Karpas-422 (cell line): ENCODE measurements around the gene KANSL3. TPM values are rescaled to one million over a fixed set of nuclear protein-coding genes. Genes with fewer than 3 reads are reported as not detected.
"Not testable (repeated sequence)": the region's sequence is repeated elsewhere in the genome, so short reads cannot be mapped to it uniquely, and the experiment has no call there.

ENCODE experiments used
- DNase-seq: peaks from one replicate; pipeline ENCODE4 v3.0.0-alpha.2; 2015
- H2AFZ ChIP-seq: fragments of 200-600 bp; sonication (generic); 2 replicates; pipeline ENCODE4 v1.6.1; 2014; ENCODE audit warnings: antibody characterized with exemption, low read length, mixed read lengths
- H3K27ac ChIP-seq: fragments of 200-600 bp; sonication (generic); 2 replicates; pipeline ENCODE4 v1.5.1; 2014; ENCODE audit warnings: mild to moderate bottlenecking, low read length, moderate library complexity
- H3K27me3 ChIP-seq: fragments of 200-600 bp; sonication (generic); 2 replicates; pipeline ENCODE4 v1.6.1; 2014; ENCODE audit warnings: low read length, mixed read lengths
- H3K36me3 ChIP-seq: fragments of 200-600 bp; sonication (generic); 2 replicates; pipeline ENCODE4 v1.6.1; 2014; ENCODE audit warnings: low read length, mixed read lengths; ENCODE audit not compliant: insufficient read depth
- H3K4me1 ChIP-seq: fragments of 200-600 bp; sonication (generic); 2 replicates; pipeline ENCODE4 v1.6.1; 2014; ENCODE audit warnings: mild to moderate bottlenecking, low read length, mixed read lengths
- H3K4me2 ChIP-seq: fragments of 200-600 bp; sonication (generic); 2 replicates; pipeline ENCODE4 v1.6.1; 2014; ENCODE audit warnings: low read length, low read depth, mild to moderate bottlenecking; ENCODE audit not compliant: poor library complexity, severe bottlenecking
- H3K4me3 ChIP-seq: fragments of 200-600 bp; sonication (generic); 2 replicates; pipeline ENCODE4 v1.5.1; 2014; ENCODE audit warnings: mild to moderate bottlenecking, antibody characterized with exemption, low read length, mixed read lengths
- H3K79me2 ChIP-seq: fragments of 200-600 bp; sonication (generic); 2 replicates; pipeline ENCODE4 v1.6.1; 2014; ENCODE audit warnings: mild to moderate bottlenecking, low read length, mixed read lengths
- H3K9ac ChIP-seq: fragments of 200-600 bp; sonication (generic); 2 replicates; pipeline ENCODE4 v1.6.0; 2014; ENCODE audit warnings: low read length
- H3K9me2 ChIP-seq: fragments of 200-600 bp; sonication (generic), shearing (Covaris generic); replicated peaks from 2 replicates; pipeline ENCODE4 v1.6.0; 2014; ENCODE audit warnings: mild to moderate bottlenecking, low read length, moderate library complexity; ENCODE audit not compliant: insufficient read depth
- H3K9me3 ChIP-seq: fragments of 300-700, 200-600 bp; sonication (generic); 2 replicates; pipeline ENCODE4 v1.6.1; 2014; ENCODE audit warnings: low read length, mixed read lengths
- H4K20me1 ChIP-seq: fragments of 200-600 bp; sonication (generic); 2 replicates; pipeline ENCODE4 v1.6.1; 2014; ENCODE audit warnings: mild to moderate bottlenecking, antibody characterized with exemption, low read length, low read depth; ENCODE audit not compliant: insufficient read depth
- total RNA-seq: library from RNA; depleted of rRNA; stranded (reverse); fragments of >200 nt; shearing (Covaris generic); gene quantifications from 2 replicates; pipeline ENCODE4 v1.2.3, GENCODE V29; 2014; ENCODE audit warnings: low replicate concordance

The KANSL3 gene
- total RNA-seq, 1 experiment from 2014 or later, result 40.6 TPM

- Histone ChIP-seq H3K4me3 (no peak overlapping the region), H3K27ac (no peak overlapping the region), H3K9ac (no peak overlapping the region), H3K4me2 (no peak overlapping the region), H3K4me1 (no peaks in the 10 kb centered on the region), H3K27me3 (no peaks in the 10 kb centered on the region), H2AFZ (no peak overlapping the region), H3K9me3 (no peaks in the 10 kb centered on the region), H3K36me3 (no peaks in the 10 kb centered on the region), H3K79me2 (no peaks in the 10 kb centered on the region), H3K9me2 (no peaks in the 10 kb centered on the region), H4K20me1 (no peaks in the 10 kb centered on the region)
- no peak for DNase-seq
These were observed 62.2 kb downstream of the KANSL3 start for GRCh38 chr2:96575785-96576456.

DNA sequence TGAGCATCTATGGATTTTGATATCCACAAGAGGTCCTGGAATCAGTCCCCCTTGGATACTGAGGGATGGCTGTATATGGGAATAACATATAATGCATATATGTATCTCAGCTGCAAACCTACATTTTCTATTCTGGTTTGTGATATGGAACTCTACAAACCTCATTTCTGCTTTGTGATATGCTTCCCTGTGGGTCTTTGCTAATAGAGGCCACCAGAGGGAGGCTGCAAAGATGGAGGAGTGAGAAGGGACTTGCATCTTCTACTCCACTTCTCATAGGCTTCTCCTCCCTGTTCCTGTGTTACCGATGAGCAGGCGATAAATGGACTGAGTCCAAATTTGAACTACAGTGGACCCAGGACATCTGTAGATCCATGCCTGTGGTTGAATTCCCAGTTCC is 63.7 kb downstream of the KANSL3 start:
- H4K20me1 ChIP-seq, result no peaks in the 10 kb centered on the region
- DNase-seq, result no peak
- no peak overlapping the region for H3K9ac ChIP-seq
- no peak overlapping the region for H2AFZ ChIP-seq
- no peaks in the 10 kb centered on the region for H3K9me2 ChIP-seq
- no peak overlapping the region for H3K27ac ChIP-seq
- no peaks in the 10 kb centered on the region for H3K9me3 ChIP-seq
- no peak overlapping the region for H3K4me2 ChIP-seq
- H3K4me1 ChIP-seq, result no peaks in the 10 kb centered on the region
- no peaks in the 10 kb centered on the region for H3K27me3 ChIP-seq
- no peak overlapping the region for H3K4me3 ChIP-seq
- H3K79me2 ChIP-seq, result no peaks in the 10 kb centered on the region
- no peaks in the 10 kb centered on the region for H3K36me3 ChIP-seq

DNA sequence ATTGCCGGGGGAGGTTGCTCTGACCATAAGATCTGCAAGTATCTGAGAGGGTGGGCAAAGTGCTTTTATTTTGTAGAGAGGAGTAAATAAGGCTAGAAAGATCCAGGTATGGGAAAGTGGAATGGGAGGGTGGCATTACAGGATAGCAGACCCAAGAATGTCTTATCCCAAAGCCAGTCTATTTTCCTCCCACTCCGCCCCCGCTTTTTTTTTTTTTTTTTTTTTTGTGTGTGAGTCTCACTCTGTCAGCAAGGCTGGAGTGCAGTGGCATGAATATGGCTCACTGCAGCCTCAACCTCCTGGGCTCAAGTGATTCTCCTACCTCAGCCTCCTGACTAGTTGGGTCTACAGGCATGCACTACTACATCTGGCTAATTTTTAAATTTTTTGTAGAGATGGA is 70.0 kb downstream of the KANSL3 start:
- Histone ChIP-seq H3K79me2 (no peaks in the 10 kb centered on the region), H3K4me2 (no peak overlapping the region), H3K36me3 (no peaks in the 10 kb centered on the region), H3K4me1 (no peaks in the 10 kb centered on the region), H3K9me3 (no peaks in the 10 kb centered on the region), H3K9ac (no peak overlapping the region), H4K20me1 (no peaks in the 10 kb centered on the region), H3K27ac (no peak overlapping the region), H2AFZ (no peak overlapping the region), H3K27me3 (no peaks in the 10 kb centered on the region), H3K9me2 (no peaks in the 10 kb centered on the region), H3K4me3 (no peak overlapping the region)
- DNase-seq, result no peak

- no peak overlapping the region for H3K9ac ChIP-seq
- no peaks in the 10 kb centered on the region for H4K20me1 ChIP-seq
- H3K27ac ChIP-seq, result no peak overlapping the region
- H3K36me3 ChIP-seq, result no peaks in the 10 kb centered on the region
- no peaks in the 10 kb centered on the region for H3K9me2 ChIP-seq
- H3K79me2 ChIP-seq, result no peaks in the 10 kb centered on the region
- H3K4me2 ChIP-seq, result no peak overlapping the region
- H3K4me1 ChIP-seq, result no peaks in the 10 kb centered on the region
- no peak for DNase-seq
- no peak overlapping the region for H3K4me3 ChIP-seq
- no peaks in the 10 kb centered on the region for H3K9me3 ChIP-seq
- H2AFZ ChIP-seq, result no peak overlapping the region
- no peaks in the 10 kb centered on the region for H3K27me3 ChIP-seq
These were observed 73.0 kb downstream of the KANSL3 start for GRCh38 chr2:96565111-96565510.

DNA sequence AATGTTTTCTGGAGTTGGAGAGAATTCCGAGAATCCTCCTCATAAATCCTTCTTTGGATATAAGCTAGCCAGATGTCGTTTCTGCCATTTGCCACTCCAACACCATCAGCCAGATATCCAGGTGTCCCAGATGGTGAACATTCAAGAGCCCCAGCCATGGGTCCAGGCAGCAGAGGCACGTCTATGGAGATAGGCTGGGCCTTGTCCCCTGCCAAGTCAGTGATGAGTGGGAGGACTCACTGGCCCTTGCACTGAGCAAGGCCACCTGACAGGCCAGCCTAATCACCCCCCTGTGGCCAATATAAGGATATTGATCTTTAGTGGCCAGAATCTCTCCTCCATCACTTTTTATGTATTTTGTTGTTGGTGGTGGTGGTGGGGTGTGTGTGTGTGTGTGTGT is 73.5 kb downstream of the KANSL3 start:
- Histone ChIP-seq H3K9me2 (no peaks in the 10 kb centered on the region), H3K9me3 (no peaks in the 10 kb centered on the region), H3K4me1 (no peaks in the 10 kb centered on the region), H3K4me3 (no peak overlapping the region), H3K4me2 (no peak overlapping the region), H3K27ac (no peak overlapping the region), H2AFZ (no peak overlapping the region), H3K36me3 (no peaks in the 10 kb centered on the region), H3K9ac (no peak overlapping the region), H4K20me1 (no peaks in the 10 kb centered on the region), H3K79me2 (no peaks in the 10 kb centered on the region), H3K27me3 (no peaks in the 10 kb centered on the region)
- no peak for DNase-seq

GRCh38 chr2:96564026-96564425 is 74.1 kb downstream of the KANSL3 start:
- DNase-seq, result no peak
- H3K9ac ChIP-seq, result no peak overlapping the region
- no peak overlapping the region for H2AFZ ChIP-seq
- H3K79me2 ChIP-seq, result no peaks in the 10 kb centered on the region
- H3K4me1 ChIP-seq, result no peaks in the 10 kb centered on the region
- no peak overlapping the region for H3K4me2 ChIP-seq
- no peaks in the 10 kb centered on the region for H3K36me3 ChIP-seq
- no peaks in the 10 kb centered on the region for H3K9me3 ChIP-seq
- no peaks in the 10 kb centered on the region for H3K9me2 ChIP-seq
- no peaks in the 10 kb centered on the region for H3K27me3 ChIP-seq
- H3K27ac ChIP-seq, result no peak overlapping the region
- H4K20me1 ChIP-seq, result no peaks in the 10 kb centered on the region
- no peak overlapping the region for H3K4me3 ChIP-seq

GRCh38 chr2:96558485-96558884 is 79.6 kb downstream of the KANSL3 start:
- Histone ChIP-seq H3K36me3 (no peaks in the 10 kb centered on the region), H4K20me1 (no peaks in the 10 kb centered on the region), H2AFZ (no peak overlapping the region), H3K9ac (no peak overlapping the region), H3K9me3 (no peaks in the 10 kb centered on the region), H3K4me2 (no peak overlapping the region), H3K27me3 (no peaks in the 10 kb centered on the region), H3K4me1 (peaks cover 7% of the 10 kb centered on the region), H3K9me2 (no peaks in the 10 kb centered on the region), H3K79me2 (no peaks in the 10 kb centered on the region), H3K27ac (no peak overlapping the region), H3K4me3 (no peak overlapping the region)
- DNase-seq, result no peak

- no peaks in the 10 kb centered on the region for H3K79me2 ChIP-seq
- no peaks in the 10 kb centered on the region for H3K9me2 ChIP-seq
- no peaks in the 10 kb centered on the region for H3K27me3 ChIP-seq
- H4K20me1 ChIP-seq, result no peaks in the 10 kb centered on the region
- H3K4me1 ChIP-seq, result peaks cover 7% of the 10 kb centered on the region
- no peak overlapping the region for H3K4me2 ChIP-seq
- no peak overlapping the region for H3K9ac ChIP-seq
- no peak for DNase-seq
- H3K27ac ChIP-seq, result no peak overlapping the region
- no peak overlapping the region for H3K4me3 ChIP-seq
- no peaks in the 10 kb centered on the region for H3K36me3 ChIP-seq
- H2AFZ ChIP-seq, result no peak overlapping the region
- H3K9me3 ChIP-seq, result no peaks in the 10 kb centered on the region
These were observed 80.1 kb downstream of the KANSL3 start for GRCh38 chr2:96558061-96558460.

DNA sequence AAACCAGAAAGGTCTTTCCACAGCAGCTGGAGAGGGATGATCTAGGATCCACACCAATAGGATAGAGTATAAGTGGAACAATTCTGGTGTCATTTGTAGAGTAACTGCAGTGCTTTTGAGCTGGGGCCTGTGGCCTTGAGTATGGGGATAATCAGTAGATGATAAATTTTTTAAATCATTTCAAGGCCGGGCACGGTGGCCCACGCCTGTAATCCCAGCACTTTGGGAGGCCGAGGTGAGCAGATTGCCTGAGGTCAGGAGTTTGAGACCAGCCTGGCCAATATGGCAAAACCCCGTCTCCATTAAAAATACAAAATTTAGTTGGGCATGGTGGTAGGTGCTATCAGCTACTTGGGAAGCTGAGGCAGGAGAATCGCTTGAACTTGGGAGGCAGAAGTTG is 80.7 kb downstream of the KANSL3 start:
- not testable (repeated sequence) for H3K9me3 ChIP-seq, H2AFZ ChIP-seq, H3K9ac ChIP-seq, H3K4me3 ChIP-seq, H3K4me2 ChIP-seq, H4K20me1 ChIP-seq, H3K9me2 ChIP-seq, H3K27ac ChIP-seq, H3K4me1 ChIP-seq, H3K27me3 ChIP-seq, DNase-seq, H3K79me2 ChIP-seq, H3K36me3 ChIP-seq
